IMR-90 (cell line): ENCODE results near the gene CAPN9. TPM values are rescaled to one million over a fixed set of nuclear protein-coding genes. Genes with fewer than 3 reads are reported as not detected.

Experiments
- ATAC-seq: fragments of 200-7000 bp; cut with Tn5 transposase; 2 replicates; pipeline ENCODE4 v1.9.1; 2020; ENCODE audit warnings: low read depth, mild to moderate bottlenecking, moderate library complexity
- BruUV-seq: library from RNA; stranded (reverse); fragments of 400-500 nt; replicated peaks from 2 replicates; lab custom pipeline; 2021; lab: Mats Ljungman, UMichigan
- CTCF ChIA-PET: fragments of 300-600 bp; formaldehyde crosslinking; extraction: SDS; loops from one replicate; lab custom pipeline; 2021; ENCODE audit warnings: antibody characterized with exemption; lab: Yijun Ruan, JAX
- POLR2A ChIA-PET: fragments of 300-600 bp; sonication (Branson Sonifier 250); formaldehyde crosslinking; loops from one replicate; lab custom pipeline; 2022; ENCODE audit warnings: antibody characterized with exemption; ENCODE audit not compliant: unreplicated experiment; lab: Charles Lee
- DNase-seq: peaks from one replicate; pipeline ENCODE4 v3.0.0; 2013
- H2AFZ ChIP-seq: replicated peaks from 2 replicates; pipeline ENCODE3; 2013; ENCODE audit warnings: low read length, mild to moderate bottlenecking; ENCODE audit not compliant: poor library complexity
- H2AK5ac ChIP-seq: 2 replicates; pipeline ENCODE4 v1.6.1; 2013; ENCODE audit warnings: low read depth, low read length, inconsistent platforms
- H2AK9ac ChIP-seq: replicated peaks from 2 replicates; pipeline ENCODE3; 2013; ENCODE audit warnings: mild to moderate bottlenecking, low read depth, low read length, moderate library complexity; ENCODE audit not compliant: poor library complexity
- H2BK120ac ChIP-seq: 2 replicates; pipeline ENCODE4 v1.6.1; 2013; ENCODE audit warnings: low read depth, low read length, inconsistent platforms
- H2BK15ac ChIP-seq: 3 replicates; pipeline ENCODE4 v1.6.1; 2013; ENCODE audit warnings: low read depth, low read length, inconsistent platforms
- H2BK20ac ChIP-seq: 2 replicates; pipeline ENCODE4 v1.6.1; 2013; ENCODE audit warnings: low read depth, mild to moderate bottlenecking, inconsistent platforms, low read length, moderate library complexity
- H2BK5ac ChIP-seq: 2 replicates; pipeline ENCODE4 v1.6.1; 2013; ENCODE audit warnings: mild to moderate bottlenecking, low read depth, low read length, inconsistent platforms; ENCODE audit not compliant: poor library complexity, severe bottlenecking
- H3K14ac ChIP-seq: replicated peaks from 2 replicates; pipeline ENCODE4 v1.6.1; 2013; ENCODE audit warnings: low read depth, low read length, inconsistent platforms
- H3K18ac ChIP-seq: 2 replicates; pipeline ENCODE4 v1.6.1; 2013; ENCODE audit warnings: low read depth, low read length, control low read depth
- H3K23ac ChIP-seq: 2 replicates; pipeline ENCODE4 v1.6.1; 2013; ENCODE audit warnings: low read depth, low read length, inconsistent platforms
- H3K27ac ChIP-seq: 2 replicates; pipeline ENCODE4 v1.5.1; 2013; ENCODE audit warnings: mild to moderate bottlenecking, control low read depth, low read length; ENCODE audit not compliant: insufficient read depth
- H3K27me3 ChIP-seq: 2 replicates; pipeline ENCODE4 v1.6.1; 2013; ENCODE audit warnings: low read length; ENCODE audit not compliant: control insufficient read depth, insufficient read depth
- H3K36me3 ChIP-seq: 2 replicates; pipeline ENCODE4 v1.6.1; 2013; ENCODE audit warnings: low read length, mixed read lengths; ENCODE audit not compliant: control insufficient read depth, insufficient read depth
- H3K4ac ChIP-seq: 2 replicates; pipeline ENCODE4 v1.6.1; 2013; ENCODE audit warnings: low read depth, low read length, inconsistent platforms
- H3K4me1 ChIP-seq: 2 replicates; pipeline ENCODE4 v1.6.1; 2013; ENCODE audit warnings: low read length, mixed read lengths; ENCODE audit not compliant: control insufficient read depth, insufficient read depth
- H3K4me2 ChIP-seq: 2 replicates; pipeline ENCODE4 v1.6.1; 2013; ENCODE audit warnings: low read depth, mild to moderate bottlenecking, control low read depth, low read length, moderate library complexity
- H3K4me3 ChIP-seq: 2 replicates; pipeline ENCODE4 v1.5.1; 2013; ENCODE audit warnings: low read depth, mild to moderate bottlenecking, control low read depth, low read length, moderate library complexity; ENCODE audit not compliant: insufficient read depth
- H3K56ac ChIP-seq: 2 replicates; pipeline ENCODE4 v1.6.1; 2013; ENCODE audit warnings: low read length, inconsistent platforms; ENCODE audit not compliant: insufficient read depth; ENCODE audit errors: extremely low read depth
- H3K79me1 ChIP-seq, 2 experiments: 2 replicates each; pipeline ENCODE4 v1.6.1; 2013; ENCODE audit warnings: low read length in 2 of 2, inconsistent platforms in 1 of 2, low read depth in 1 of 2
- H3K9ac ChIP-seq: 2 replicates; pipeline ENCODE4 v1.6.1; 2013; ENCODE audit warnings: low read depth, low read length, control low read depth
- H3K9me1 ChIP-seq: 2 replicates; pipeline ENCODE4 v1.6.1; 2013; ENCODE audit warnings: low read length, inconsistent platforms; ENCODE audit not compliant: insufficient read depth
- H3K9me3 ChIP-seq: 2 replicates; pipeline ENCODE4 v1.6.1; 2013; ENCODE audit warnings: low read length; ENCODE audit not compliant: control insufficient read depth, insufficient read depth
- H4K20me1 ChIP-seq: 2 replicates; pipeline ENCODE4 v1.6.1; 2013; ENCODE audit warnings: low read length, inconsistent platforms; ENCODE audit not compliant: insufficient read depth
- H4K5ac ChIP-seq: 2 replicates; pipeline ENCODE4 v1.6.1; 2013; ENCODE audit warnings: mild to moderate bottlenecking, low read depth, low read length, control low read depth
- H4K8ac ChIP-seq, 2 experiments: 2 replicates each; pipeline ENCODE4 v1.6.1; 2013; ENCODE audit warnings: low read depth in 2 of 2, low read length in 2 of 2, control low read depth in 1 of 2, inconsistent platforms in 1 of 2
- H4K91ac ChIP-seq: 2 replicates; pipeline ENCODE4 v1.6.1; 2013; ENCODE audit warnings: low read depth, low read length, inconsistent platforms; ENCODE audit not compliant: insufficient read depth
- BHLHE40 ChIP-seq: fragments of 150-350 bp; IDR thresholded peaks from 2 replicates; pipeline ENCODE4 v1.6.1; 2016; ENCODE audit warnings: mild to moderate bottlenecking, low read depth, low read length
- CTCF ChIP-seq: conservative IDR thresholded peaks from 2 replicates; pipeline ENCODE4 v1.5.1; 2012; ENCODE audit warnings: mild to moderate bottlenecking, low read depth, low read length, improper control_type of control experiment
- FOS ChIP-seq: fragments of 150-350 bp; IDR thresholded peaks from 2 replicates; pipeline ENCODE4 v1.6.1; 2016; ENCODE audit warnings: low read depth, low read length
- MAZ ChIP-seq: IDR thresholded peaks from 2 replicates; pipeline ENCODE4 v1.6.1; 2012; ENCODE audit warnings: low read depth, mild to moderate bottlenecking, low read length, improper control_type of control experiment, moderate library complexity, borderline replicate concordance
- RAD21 ChIP-seq: IDR thresholded peaks from 2 replicates; pipeline ENCODE4 v1.6.1; 2012; ENCODE audit warnings: low read length, improper control_type of control experiment
- RCOR1 ChIP-seq: IDR thresholded peaks from 2 replicates; pipeline ENCODE4 v1.6.1; 2012; ENCODE audit warnings: mild to moderate bottlenecking, low read length, improper control_type of control experiment; ENCODE audit not compliant: insufficient replicate concordance
- dilution Hi-C: fragments of 300-500 bp; cut with HindIII; formaldehyde crosslinking; loops from one replicate; pipeline ENCODE4 v1.14.3; 2018; ENCODE audit warnings: low sequenced_read_pairs; ENCODE audit not compliant: unreplicated experiment
- in situ Hi-C: fragments of 300-500 bp; cut with MboI; formaldehyde crosslinking; loops from 3 replicates; pipeline ENCODE4 v1.14.3; 2019; ENCODE audit warnings: low sequenced_read_pairs, inconsistent platforms, mixed read lengths
- intact Hi-C: fragments of 100-400 bp; cut with micrococcal nuclease; formaldehyde crosslinking; loops from 2 replicates; pipeline ENCODE4 v1.10.0; 2022
- polyA plus RNA-seq, 3 experiments: library from polyadenylated mRNA; depleted of rRNA; stranded (reverse); fragments of >200 nt; gene quantifications; 2 replicates each; pipeline ENCODE4 v1.2.3, GENCODE V29; 2012; ENCODE audit warnings: low replicate concordance in 1 of 3
- total RNA-seq: library from RNA; depleted of rRNA; stranded (reverse); fragments of >200 nt; gene quantifications from 2 replicates; pipeline ENCODE4 v1.2.3, GENCODE V29; 2012

CAPN9 gene
- total and polyA plus RNA-seq, 2 of the 4 experiments (the other 2 are of a cell fraction): not detected

DNA sequence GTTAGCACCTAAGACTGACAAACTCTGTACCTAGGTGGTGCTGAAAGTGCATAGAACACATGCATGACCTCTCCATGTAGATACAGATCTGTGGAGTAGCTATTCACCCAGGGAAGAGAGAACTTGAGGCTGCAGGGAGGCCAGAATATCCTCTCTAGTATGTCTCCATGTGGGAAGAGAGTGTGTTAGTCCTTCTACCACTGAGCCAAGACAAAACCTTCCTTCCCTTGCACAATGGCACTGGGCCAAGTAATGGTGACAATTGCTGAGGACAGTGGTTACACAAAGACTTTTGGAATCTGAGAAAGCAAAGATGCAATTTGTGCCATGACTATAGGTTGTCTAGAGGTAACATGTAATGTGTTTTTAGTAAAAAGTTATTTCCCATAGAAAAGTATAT lies 68.8 kb downstream of the CAPN9 start:
- no peak for DNase-seq
- H4K91ac ChIP-seq: no peak overlapping the region
- ChIA-PET CTCF (no interaction called here), POLR2A (no interaction called here)
- intact Hi-C loops (no loop called here), dilution Hi-C loops (no loop called here), in situ Hi-C loops (no loop called here)
- no peak overlapping the region for H2BK5ac ChIP-seq
- no peak overlapping the region for H3K4me2 ChIP-seq
- H3K27me3 ChIP-seq: no peaks in the 10 kb centered on the region
- H3K23ac ChIP-seq: no peak overlapping the region
- H3K4me3 ChIP-seq: no peak overlapping the region
- no peak overlapping the region for H2AFZ ChIP-seq
- no peak overlapping the region for H2AK9ac ChIP-seq
- no peaks in the 10 kb centered on the region for H3K79me1 ChIP-seq
- H3K4ac ChIP-seq: no peak overlapping the region
- H4K8ac ChIP-seq: no peak overlapping the region
- no peaks in the 10 kb centered on the region for H3K36me3 ChIP-seq
- no peak overlapping the region; the same call in 1 of the 2 replicates for H2AK5ac ChIP-seq
- no peak overlapping the region for H3K9ac ChIP-seq
- H2BK20ac ChIP-seq: no peak overlapping the region
- no peak overlapping the region for H3K18ac ChIP-seq
- no peak for ATAC-seq
- H4K5ac ChIP-seq: no peak overlapping the region
- H3K14ac ChIP-seq: no peak overlapping the region
- H4K20me1 ChIP-seq: no peaks in the 10 kb centered on the region
- TF ChIP-seq RCOR1 (no peak), MAZ (no peak), BHLHE40 (no peak), CTCF (no peak), RAD21 (no peak), FOS (no peak)
- no peaks in the 10 kb centered on the region for H3K4me1 ChIP-seq
- no peak overlapping the region for H2BK15ac ChIP-seq
- no peak overlapping the region for H3K56ac ChIP-seq
- BruUV-seq: no TSS peak
- no peak overlapping the region for H3K27ac ChIP-seq
- no peaks in the 10 kb centered on the region for H3K9me3 ChIP-seq
- no peak overlapping the region for H2BK120ac ChIP-seq
- H3K9me1 ChIP-seq: no peaks in the 10 kb centered on the region
